Measurements from ENCODE around the gene CCDC142. TPM values are rescaled to one million over a fixed set of nuclear protein-coding genes. Genes with fewer than 3 reads are reported as not detected.
"Not testable (repeated sequence)": the region's sequence is repeated elsewhere in the genome, so short reads cannot be mapped to it uniquely, and the experiment has no call there.

The CCDC142 gene
- polyA plus RNA-seq, 1 donor = 21.3 TPM

DNA sequence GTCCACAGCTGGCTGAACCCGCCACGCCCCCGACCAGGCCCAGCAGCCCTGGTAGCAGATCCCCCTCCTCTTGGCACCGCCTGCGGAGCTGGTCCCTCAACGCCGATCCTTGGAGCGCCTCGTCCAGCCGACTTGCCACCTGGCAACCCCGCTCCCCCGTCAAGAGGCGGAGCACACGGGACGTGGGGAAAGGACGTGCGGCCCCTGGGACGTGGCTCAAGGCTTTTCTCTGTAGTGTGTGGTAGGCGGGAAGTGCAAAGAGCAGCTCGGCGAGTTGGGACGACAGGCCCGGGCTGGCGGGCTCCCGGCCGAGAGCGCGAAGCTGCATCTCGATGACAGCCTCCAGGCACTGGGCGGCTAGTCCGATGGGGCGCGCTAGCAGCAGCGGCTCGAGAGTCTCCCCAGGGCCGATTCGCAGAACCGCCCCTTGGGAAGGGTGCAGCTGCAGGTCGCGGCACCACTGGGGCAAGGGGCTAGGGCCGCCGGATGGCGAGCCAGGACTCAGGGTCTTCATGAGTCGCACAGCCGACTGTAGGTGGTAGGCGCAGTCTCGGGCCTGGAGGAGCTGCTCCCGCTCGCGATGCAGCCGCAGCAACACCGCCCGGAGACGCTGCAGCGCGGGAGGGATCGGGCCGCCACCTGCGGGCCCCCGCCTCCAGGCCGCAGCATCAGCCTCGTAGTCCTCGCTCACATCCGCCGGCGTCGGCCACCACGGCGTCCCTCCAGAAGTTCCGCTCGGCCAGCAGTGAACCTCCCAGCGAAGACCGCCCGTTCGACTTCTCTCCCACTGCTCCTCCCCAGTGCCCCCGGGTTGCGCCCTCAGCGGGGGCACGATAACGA lies 617 bp downstream of the CCDC142 start:
- H3K36me3 ChIP-seq (ENCODE audit: control insufficient read depth, insufficient read depth, low read length) = peaks cover 26% of the 10 kb centered on the region
- H3K4me1 ChIP-seq (ENCODE audit: control insufficient read depth, insufficient read depth, low read length) = peaks cover 21% of the 10 kb centered on the region
- WGBS (ENCODE audit: insufficient coverage, low lambda C conversion rate) = no CpG with 5 or more reads among the region's 80 CpGs
- H3K4me3 ChIP-seq (ENCODE audit: low read length) = peak overlapping the region; percentile 85
- H3K9me3 ChIP-seq (ENCODE audit: control insufficient read depth, low read depth, low read length) = no peaks in the 10 kb centered on the region
- DNase-seq = no peak
- H3K27me3 ChIP-seq (ENCODE audit: control insufficient read depth, insufficient read depth, low read length) = no peaks in the 10 kb centered on the region
- peak overlapping the region; percentile 89 for H3K27ac ChIP-seq (ENCODE audit: low read length)

DNA sequence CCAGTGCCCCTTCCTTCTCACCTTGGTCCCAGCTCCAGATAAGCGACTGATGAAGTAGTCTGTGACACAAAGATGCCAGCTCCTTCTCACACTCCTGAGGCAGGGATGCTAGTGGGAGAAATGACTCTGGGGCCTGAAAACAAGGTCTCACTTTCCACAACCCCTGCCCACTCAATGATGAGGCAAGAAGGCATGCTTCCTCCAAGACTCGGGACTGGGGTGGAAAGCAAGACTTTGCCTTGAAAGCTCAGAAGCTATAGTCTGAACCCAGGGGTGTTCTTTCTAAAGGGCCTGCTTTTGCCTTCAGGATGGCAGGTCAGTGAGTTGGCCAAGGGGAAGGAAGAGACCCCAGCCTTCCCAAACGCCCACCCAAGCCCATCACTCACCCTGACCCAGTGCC lies 1.4 kb downstream of the CCDC142 start:
- DNase-seq = no peak
- Histone ChIP-seq H3K27ac (ENCODE audit: low read length) (no peak overlapping the region), H3K9me3 (ENCODE audit: control insufficient read depth, low read depth, low read length) (no peaks in the 10 kb centered on the region), H3K4me3 (ENCODE audit: low read length) (peak overlapping the region; percentile 85), H3K4me1 (ENCODE audit: control insufficient read depth, insufficient read depth, low read length) (peaks cover 26% of the 10 kb centered on the region), H3K36me3 (ENCODE audit: control insufficient read depth, insufficient read depth, low read length) (peaks cover 22% of the 10 kb centered on the region), H3K27me3 (ENCODE audit: control insufficient read depth, insufficient read depth, low read length) (no peaks in the 10 kb centered on the region)
- no CpG with 5 or more reads among the region's 3 CpGs for WGBS (ENCODE audit: insufficient coverage, low lambda C conversion rate)

DNA sequence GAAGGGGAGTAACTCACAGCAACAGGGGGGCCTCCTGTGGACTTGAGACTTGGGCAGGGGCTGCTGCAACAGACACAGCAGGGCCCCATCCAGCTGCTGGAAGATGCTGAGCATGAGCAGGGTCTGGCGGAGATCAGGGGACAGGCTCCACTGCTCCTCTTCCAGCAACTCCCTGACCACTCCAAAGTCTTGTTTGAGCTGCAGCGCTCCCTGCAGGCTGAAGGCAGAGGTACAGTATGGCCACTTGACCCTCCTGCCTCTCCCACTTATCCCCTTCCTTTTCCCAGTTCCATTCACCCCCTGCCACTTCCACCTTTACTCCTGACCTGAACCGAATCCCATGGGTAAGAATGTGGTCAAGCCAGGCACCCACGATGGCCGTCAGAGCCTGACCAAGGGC lies 7.9 kb downstream of the CCDC142 start:
- WGBS (ENCODE audit: insufficient coverage, low lambda C conversion rate) = no CpG with 5 or more reads among the region's 5 CpGs
- Histone ChIP-seq H3K27ac (ENCODE audit: low read length) (no peak overlapping the region), H3K4me1 (ENCODE audit: control insufficient read depth, insufficient read depth, low read length) (peaks cover 24% of the 10 kb centered on the region), H3K4me3 (ENCODE audit: low read length) (no peak overlapping the region), H3K9me3 (ENCODE audit: control insufficient read depth, low read depth, low read length) (no peaks in the 10 kb centered on the region), H3K27me3 (ENCODE audit: control insufficient read depth, insufficient read depth, low read length) (no peaks in the 10 kb centered on the region), H3K36me3 (ENCODE audit: control insufficient read depth, insufficient read depth, low read length) (peaks cover 26% of the 10 kb centered on the region)
- no peak for DNase-seq

DNA sequence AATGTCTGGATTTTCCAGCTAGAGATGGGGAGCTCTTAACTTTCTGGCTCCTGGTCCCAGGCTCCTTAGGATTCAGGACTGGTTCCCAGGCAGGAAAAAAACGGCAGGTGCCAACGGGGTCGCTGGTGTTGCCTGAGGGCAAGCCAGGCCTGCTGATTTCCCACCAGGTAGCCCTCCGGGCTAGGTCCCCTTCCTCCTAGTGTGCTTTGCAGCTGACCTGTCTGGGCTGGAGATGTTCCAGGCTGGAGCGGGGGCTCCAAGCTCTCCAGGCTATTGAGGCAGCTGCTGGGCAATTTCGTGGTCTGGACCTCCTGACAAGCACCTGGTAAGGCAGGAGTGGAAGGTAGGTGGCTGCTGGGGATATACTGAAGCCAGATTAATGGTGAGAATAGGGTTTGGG lies 8.3 kb downstream of the CCDC142 start:
- H3K27ac ChIP-seq (ENCODE audit: low read length) = no peak overlapping the region
- no CpG with 5 or more reads among the region's 6 CpGs for WGBS (ENCODE audit: insufficient coverage, low lambda C conversion rate)
- peaks cover 24% of the 10 kb centered on the region for H3K36me3 ChIP-seq (ENCODE audit: control insufficient read depth, insufficient read depth, low read length)
- H3K4me1 ChIP-seq (ENCODE audit: control insufficient read depth, insufficient read depth, low read length) = peaks cover 24% of the 10 kb centered on the region
- H3K4me3 ChIP-seq (ENCODE audit: low read length) = no peak overlapping the region
- DNase-seq = no peak
- no peaks in the 10 kb centered on the region for H3K9me3 ChIP-seq (ENCODE audit: control insufficient read depth, low read depth, low read length)
- H3K27me3 ChIP-seq (ENCODE audit: control insufficient read depth, insufficient read depth, low read length) = no peaks in the 10 kb centered on the region

DNA sequence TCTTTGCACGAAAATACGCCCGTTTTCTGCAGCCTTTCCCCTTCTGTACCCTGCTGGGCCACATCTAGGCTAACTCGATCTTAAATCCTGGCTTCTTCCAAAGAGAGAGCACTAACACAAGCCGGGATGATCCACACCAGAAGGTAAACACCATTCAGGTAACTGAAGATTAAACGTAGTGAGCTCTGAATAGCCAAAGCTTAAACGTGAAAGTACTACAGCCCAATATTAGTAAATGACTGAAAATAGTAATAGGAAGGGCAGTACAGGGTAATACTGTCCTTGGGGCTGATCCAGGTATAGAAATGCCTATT lies 9.9 kb downstream of the CCDC142 start:
- Histone ChIP-seq H3K27ac (ENCODE audit: low read length) (peak overlapping the region; percentile 91), H3K4me3 (ENCODE audit: low read length) (peak overlapping the region; percentile 77), H3K27me3 (ENCODE audit: control insufficient read depth, insufficient read depth, low read length) (no peaks in the 10 kb centered on the region), H3K4me1 (ENCODE audit: control insufficient read depth, insufficient read depth, low read length) (peaks cover 24% of the 10 kb centered on the region), H3K36me3 (ENCODE audit: control insufficient read depth, insufficient read depth, low read length) (peaks cover 23% of the 10 kb centered on the region), H3K9me3 (ENCODE audit: control insufficient read depth, low read depth, low read length) (no peaks in the 10 kb centered on the region)
- no peak for DNase-seq
- WGBS (ENCODE audit: insufficient coverage, low lambda C conversion rate) = 18% methylated on average over 2 of the region's 7 CpGs

DNA sequence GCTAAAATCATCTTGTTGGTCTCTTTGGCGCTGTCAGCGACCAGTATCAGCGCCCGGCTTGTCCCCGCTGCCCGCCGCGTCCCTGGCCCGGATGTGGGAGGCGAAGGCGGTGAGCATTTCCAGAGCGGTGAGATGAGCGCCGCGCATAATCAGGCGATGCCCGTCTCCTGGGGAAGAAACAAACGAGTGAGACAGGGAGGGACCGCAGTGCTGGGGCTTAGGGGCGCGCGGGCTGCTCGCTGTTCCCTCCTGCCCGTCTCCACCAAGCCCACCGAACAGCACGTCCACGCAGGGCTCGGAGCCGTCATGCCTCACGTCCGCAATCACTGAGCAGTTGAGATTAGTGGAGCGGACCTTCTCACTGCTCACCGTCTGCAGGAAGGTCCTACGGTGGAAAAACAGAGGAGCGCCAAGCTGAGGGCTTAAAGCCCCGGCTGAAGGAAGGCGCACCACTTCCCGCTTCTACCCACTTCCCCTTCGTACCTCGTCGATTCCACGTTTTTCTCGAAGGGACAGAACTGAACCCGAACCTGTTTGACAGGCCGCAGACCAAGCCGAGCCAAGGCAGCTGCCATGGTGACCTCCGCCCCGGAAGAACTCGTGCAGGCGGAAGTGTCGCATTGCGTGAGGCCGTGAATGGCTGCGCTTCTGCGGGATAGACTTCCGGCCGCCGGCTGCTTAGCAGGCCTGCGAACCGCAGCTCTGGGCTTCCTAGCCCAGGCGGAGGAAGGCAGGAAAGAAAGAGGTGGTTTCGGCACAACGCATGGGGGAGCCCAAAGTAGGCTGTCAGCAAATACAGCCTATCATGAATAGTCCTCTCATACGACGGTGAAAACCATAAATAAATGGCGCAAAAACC lies 10.5 kb downstream of the CCDC142 start, which contains the start of gene MRPL53:
MRPL53 (minus strand) TSS at position 595 of the 859 bp plus-strand sequence; CDS start at position 575, 20 bp downstream.
- DNase-seq = peak; percentile 92 to 95
- H3K27me3 ChIP-seq (ENCODE audit: control insufficient read depth, insufficient read depth, low read length) = no peaks in the 10 kb centered on the region
- no peaks in the 10 kb centered on the region for H3K9me3 ChIP-seq (ENCODE audit: control insufficient read depth, low read depth, low read length)
- peaks cover 19% of the 10 kb centered on the region for H3K36me3 ChIP-seq (ENCODE audit: control insufficient read depth, insufficient read depth, low read length)
- H3K4me1 ChIP-seq (ENCODE audit: control insufficient read depth, insufficient read depth, low read length) = peaks cover 20% of the 10 kb centered on the region
- H3K4me3 ChIP-seq (ENCODE audit: low read length) = peak within 1 kb of the TSS; percentile 77
- WGBS (ENCODE audit: insufficient coverage, low lambda C conversion rate) = no CpG with 5 or more reads among the region's 66 CpGs
- H3K27ac ChIP-seq (ENCODE audit: low read length) = peak within 1 kb of the TSS; percentile 91

DNA sequence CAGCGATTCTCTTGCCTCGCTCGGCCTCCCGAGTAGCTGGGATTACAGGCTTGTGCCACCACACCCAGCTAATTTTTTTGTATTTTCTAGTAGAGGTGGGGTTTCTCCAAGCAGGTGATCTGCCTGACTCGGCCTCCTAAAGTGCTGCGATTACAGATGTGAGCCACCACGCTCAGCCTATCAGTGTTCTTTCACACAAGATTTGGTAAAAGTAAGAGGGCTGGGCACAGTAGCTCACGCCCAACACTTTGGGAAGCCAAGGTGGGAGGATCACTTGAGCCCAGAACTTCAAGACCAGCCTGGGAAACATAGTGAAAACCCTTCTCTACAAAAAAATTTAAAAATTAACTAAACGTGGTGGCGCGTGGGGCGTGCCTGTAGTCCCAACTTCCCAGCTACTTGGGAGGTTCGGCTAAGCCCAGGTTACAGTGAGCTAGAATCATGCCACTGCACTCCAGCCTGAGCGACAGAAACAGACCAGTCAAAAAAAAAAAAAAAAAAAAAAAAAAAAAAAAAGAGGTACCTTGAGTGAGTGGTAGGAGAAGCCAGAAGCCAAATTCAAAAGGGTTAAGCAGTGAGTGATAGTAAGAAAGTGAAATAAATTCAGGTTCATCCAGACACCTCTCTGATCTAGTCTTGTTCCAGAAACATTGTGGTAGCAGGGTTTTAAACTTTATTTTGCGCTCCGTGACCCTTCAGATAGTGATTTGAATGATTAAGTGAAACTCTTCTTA lies 11.3 kb downstream of the CCDC142 start:
- H3K27me3 ChIP-seq (ENCODE audit: control insufficient read depth, insufficient read depth, low read length) = no peaks in the 10 kb centered on the region
- no peak for DNase-seq
- peaks cover 14% of the 10 kb centered on the region for H3K4me1 ChIP-seq (ENCODE audit: control insufficient read depth, insufficient read depth, low read length)
- no peaks in the 10 kb centered on the region for H3K9me3 ChIP-seq (ENCODE audit: control insufficient read depth, low read depth, low read length)
- H3K27ac ChIP-seq (ENCODE audit: low read length) = peak overlapping the region; percentile 91
- H3K4me3 ChIP-seq (ENCODE audit: low read length) = peak overlapping the region; percentile 77
- no CpG with 5 or more reads among the region's 16 CpGs for WGBS (ENCODE audit: insufficient coverage, low lambda C conversion rate)
- peaks cover 19% of the 10 kb centered on the region for H3K36me3 ChIP-seq (ENCODE audit: control insufficient read depth, insufficient read depth, low read length)

DNA sequence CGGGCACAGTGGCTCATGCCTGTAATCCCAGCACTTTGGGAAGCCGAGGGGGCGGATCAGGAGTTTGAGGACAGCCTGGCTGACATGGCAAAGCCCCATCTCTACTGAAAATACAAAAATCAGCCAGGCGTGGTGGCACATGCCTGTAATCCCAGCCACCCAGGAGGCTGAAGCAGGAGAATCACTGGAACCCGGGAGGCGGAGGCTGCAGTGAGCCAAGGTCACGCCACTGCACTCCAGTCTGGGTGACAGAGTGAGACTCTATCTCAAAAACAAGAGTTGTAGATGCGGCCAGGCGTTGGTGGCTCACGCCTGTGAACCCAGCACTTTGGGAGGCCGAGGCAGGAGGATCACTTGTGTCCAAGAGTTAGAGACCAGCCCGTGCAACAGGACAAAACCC lies 12.1 kb downstream of the CCDC142 start:
- DNase-seq; H3K27me3 ChIP-seq (ENCODE audit: control insufficient read depth, insufficient read depth, low read length); H3K27ac ChIP-seq (ENCODE audit: low read length); H3K9me3 ChIP-seq (ENCODE audit: control insufficient read depth, low read depth, low read length); H3K4me3 ChIP-seq (ENCODE audit: low read length): not testable (repeated sequence)
- Histone ChIP-seq H3K4me1 (ENCODE audit: control insufficient read depth, insufficient read depth, low read length) (peaks cover 13% of the 10 kb centered on the region), H3K36me3 (ENCODE audit: control insufficient read depth, insufficient read depth, low read length) (peaks cover 16% of the 10 kb centered on the region)
- no CpG with 5 or more reads among the region's 12 CpGs for WGBS (ENCODE audit: insufficient coverage, low lambda C conversion rate)

DNA sequence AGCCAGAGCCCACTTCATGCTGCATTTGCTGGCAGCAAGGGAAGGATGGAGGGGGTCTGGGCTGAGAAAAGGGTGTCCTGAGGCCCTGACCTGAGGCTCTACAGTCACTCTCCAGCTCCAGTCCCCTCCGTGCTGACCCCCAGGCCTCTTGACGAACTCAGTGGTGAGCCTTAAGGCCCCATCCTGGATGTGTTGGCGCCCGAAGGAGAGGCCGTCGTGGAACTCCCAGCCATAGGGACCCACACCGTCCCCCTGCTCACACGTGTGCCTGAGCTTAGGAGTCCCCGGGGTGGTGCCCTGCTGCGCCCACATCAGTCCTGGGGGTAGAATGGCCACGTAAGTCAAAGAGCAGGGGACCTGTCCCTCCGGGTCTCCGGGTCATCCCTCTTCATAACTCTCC lies 18.4 kb downstream of the CCDC142 start:
- Histone ChIP-seq H3K4me1 (ENCODE audit: control insufficient read depth, insufficient read depth, low read length) (peaks cover 16% of the 10 kb centered on the region), H3K9me3 (ENCODE audit: control insufficient read depth, low read depth, low read length) (no peaks in the 10 kb centered on the region), H3K36me3 (ENCODE audit: control insufficient read depth, insufficient read depth, low read length) (peaks cover 24% of the 10 kb centered on the region), H3K27me3 (ENCODE audit: control insufficient read depth, insufficient read depth, low read length) (no peaks in the 10 kb centered on the region), H3K4me3 (ENCODE audit: low read length) (peak overlapping the region; percentile 90), H3K27ac (ENCODE audit: low read length) (peak overlapping the region; percentile 75)
- WGBS (ENCODE audit: insufficient coverage, low lambda C conversion rate) = no CpG with 5 or more reads among the region's 13 CpGs
- DNase-seq = peak in 1 of 2 donors; percentile 39

DNA sequence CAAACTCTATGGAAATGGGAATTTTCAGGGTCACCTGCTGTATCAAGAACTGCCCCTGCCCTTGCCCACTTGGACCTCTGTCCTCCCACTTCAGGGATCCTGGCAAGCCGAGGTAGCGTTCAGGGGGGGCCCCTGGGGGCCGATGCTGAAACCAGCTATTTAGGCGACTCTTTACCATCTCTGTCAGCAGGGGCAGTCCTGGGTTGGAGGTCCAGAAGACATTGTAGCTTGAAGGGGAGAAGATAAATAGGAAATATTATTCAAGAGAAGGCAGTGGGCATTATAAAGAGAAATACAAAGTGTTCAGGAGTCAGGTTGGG lies 20.1 kb downstream of the CCDC142 start:
- H3K27me3 ChIP-seq (ENCODE audit: control insufficient read depth, insufficient read depth, low read length) = no peaks in the 10 kb centered on the region
- peak overlapping the region; percentile 11 for H3K27ac ChIP-seq (ENCODE audit: low read length)
- peaks cover 24% of the 10 kb centered on the region for H3K36me3 ChIP-seq (ENCODE audit: control insufficient read depth, insufficient read depth, low read length)
- DNase-seq = no peak
- no peaks in the 10 kb centered on the region for H3K9me3 ChIP-seq (ENCODE audit: control insufficient read depth, low read depth, low read length)
- peaks cover 21% of the 10 kb centered on the region for H3K4me1 ChIP-seq (ENCODE audit: control insufficient read depth, insufficient read depth, low read length)
- H3K4me3 ChIP-seq (ENCODE audit: low read length) = no peak overlapping the region
- no CpG with 5 or more reads among the region's 4 CpGs for WGBS (ENCODE audit: insufficient coverage, low lambda C conversion rate)
